SK-N-SH (cell line): Measurements from ENCODE around the gene PAM16. TPM values are rescaled to one million over a fixed set of nuclear protein-coding genes. Genes with fewer than 3 reads are reported as not detected.

ENCODE experiments used
- CTCF ChIA-PET: fragments of 300-600, 350-600 bp; formaldehyde crosslinking; extraction: SDS; loops from one replicate; lab custom pipeline; 2021; lab: Yijun Ruan, JAX
- POLR2A ChIA-PET: fragments of 350-600 bp; sonication (Branson Sonifier 250); formaldehyde crosslinking; extraction: SDS; loops from one replicate; lab custom pipeline; 2020; ENCODE audit warnings: antibody characterized with exemption, inconsistent platforms; lab: Yijun Ruan, JAX
- DNase-seq: peaks from one replicate; pipeline ENCODE4 v3.0.0; 2012
- H2AFZ ChIP-seq: fragments of 200-600 bp; sonication (generic); 2 replicates; pipeline ENCODE4 v1.8.1; 2016; ENCODE audit warnings: antibody characterized with exemption, mild to moderate bottlenecking, low read depth
- H3F3A ChIP-seq: fragments of 200-600 bp; sonication (generic); replicated peaks from 2 replicates; pipeline ENCODE3; 2016; ENCODE audit warnings: antibody characterized with exemption, mild to moderate bottlenecking; ENCODE audit not compliant: insufficient read depth
- H3K27ac ChIP-seq, 2 experiments: fragments of 200-500 bp in 1 of 2; fragments of 200-600 bp in 1 of 2; sonication (Bioruptor generic) in 1 of 2; sonication (generic), shearing (Covaris generic) in 1 of 2; 2 replicates each; pipeline versions ENCODE4 v1.5.1 to v1.6.1; 2014 to 2016; ENCODE audit warnings: low read depth in 2 of 2, inconsistent platforms in 1 of 2, low read length in 1 of 2, mild to moderate bottlenecking in 1 of 2, mixed read lengths in 1 of 2
- H3K27me3 ChIP-seq: fragments of 200-600 bp; sonication (generic), shearing (Covaris generic); 2 replicates; pipeline ENCODE4 v1.6.1; 2016; ENCODE audit warnings: mixed run types; ENCODE audit not compliant: insufficient read depth
- H3K36me3 ChIP-seq, 2 experiments: fragments of 200-500 bp in 1 of 2; fragments of 200-600 bp in 1 of 2; sonication (Bioruptor generic) in 1 of 2; sonication (generic) in 1 of 2; replicated peaks in 1 of 2; 2 replicates each; pipeline versions ENCODE3 to v1.5.1; 2014 to 2016; ENCODE audit warnings: low read length in 1 of 2, mild to moderate bottlenecking in 1 of 2; ENCODE audit not compliant: insufficient read depth in 2 of 2, control insufficient read depth in 1 of 2
- H3K4me1 ChIP-seq, 2 experiments: fragments of 200-500 bp in 1 of 2; fragments of 200-600 bp in 1 of 2; sonication (Bioruptor generic) in 1 of 2; sonication (generic), shearing (Covaris generic) in 1 of 2; 2 replicates each; pipeline versions ENCODE4 v1.5.1 to v1.6.1; 2014 to 2016; ENCODE audit warnings: low read depth in 1 of 2, low read length in 1 of 2, mixed run types in 1 of 2; ENCODE audit not compliant: insufficient read depth in 2 of 2, control insufficient read depth in 1 of 2
- H3K4me2 ChIP-seq: fragments of 200-600 bp; sonication (generic), shearing (Covaris generic); 2 replicates; pipeline ENCODE4 v1.6.1; 2017; ENCODE audit warnings: mixed run types
- H3K4me3 ChIP-seq, 2 experiments: fragments of 200-500 bp in 1 of 2; fragments of 200-600 bp in 1 of 2; sonication (Bioruptor generic) in 1 of 2; sonication (generic), shearing (Covaris generic) in 1 of 2; 2 replicates each; pipeline versions ENCODE4 v1.5.1 to v1.8.1; 2014 to 2016; ENCODE audit warnings: low read depth in 2 of 2, inconsistent platforms in 1 of 2, low read length in 1 of 2, mild to moderate bottlenecking in 1 of 2, mixed read lengths in 1 of 2, moderate library complexity in 1 of 2
- H3K79me2 ChIP-seq: fragments of 200-600 bp; sonication (generic); 2 replicates; pipeline ENCODE4 v1.8.1; 2017; ENCODE audit warnings: mild to moderate bottlenecking; ENCODE audit not compliant: insufficient read depth
- H3K9ac ChIP-seq: fragments of 200-600 bp; sonication (generic); 2 replicates; pipeline ENCODE4 v1.6.1; 2017; ENCODE audit warnings: mixed run types
- H3K9me2 ChIP-seq: fragments of 200-600 bp; sonication (generic); 2 replicates; pipeline ENCODE4 v1.6.1; 2017; ENCODE audit warnings: mixed run types
- H3K9me3 ChIP-seq: fragments of 200-600 bp; sonication (generic); 2 replicates; pipeline ENCODE4 v1.6.1; 2017; ENCODE audit warnings: mixed run types, mild to moderate bottlenecking, moderate library complexity
- H4K20me1 ChIP-seq: fragments of 200-600 bp; sonication (generic); 2 replicates; pipeline ENCODE4 v1.6.1; 2017; ENCODE audit warnings: mild to moderate bottlenecking, mixed run types; ENCODE audit not compliant: insufficient read depth
- CTCF ChIP-seq: fragments of 200-600 bp; sonication (generic); IDR thresholded peaks from 2 replicates; pipeline ENCODE4 v1.6.1; 2017; ENCODE audit warnings: antibody characterized with exemption, mild to moderate bottlenecking, moderate library complexity
- ELF1 ChIP-seq: IDR thresholded peaks from 2 replicates; pipeline ENCODE4 v1.4.0; 2012
- EP300 ChIP-seq, 2 experiments: IDR thresholded peaks; 2 replicates each; pipeline versions ENCODE4 v1.4.0 to v1.6.1; 2012; ENCODE audit warnings: borderline replicate concordance in 1 of 2, low read depth in 1 of 2, low read length in 1 of 2
- EZH2phosphoT487 ChIP-seq: fragments of 200-600 bp; sonication (generic); IDR thresholded peaks from 2 replicates; pipeline ENCODE4 v1.6.1; 2017; ENCODE audit warnings: low read depth, mixed run types, mild to moderate bottlenecking, antibody characterized with exemption, moderate library complexity, borderline replicate concordance
- FOSL2 ChIP-seq: IDR thresholded peaks from 2 replicates; pipeline ENCODE4 v1.4.0; 2012; ENCODE audit warnings: low read depth, mild to moderate bottlenecking, moderate library complexity, borderline replicate concordance
- FOXM1 ChIP-seq: IDR thresholded peaks from 2 replicates; pipeline ENCODE4 v1.4.0; 2012; ENCODE audit warnings: low read depth, mild to moderate bottlenecking
- MXI1 ChIP-seq: IDR thresholded peaks from 2 replicates; pipeline ENCODE4 v1.6.1; 2012; ENCODE audit warnings: mild to moderate bottlenecking, low read depth, low read length, improper control_type of control experiment
- NFIC ChIP-seq: IDR thresholded peaks from 2 replicates; pipeline ENCODE4 v1.4.0; 2012; ENCODE audit warnings: borderline replicate concordance
- POLR2AphosphoS5 ChIP-seq: IDR thresholded peaks from 2 replicates; pipeline ENCODE4 v1.6.1; 2012; ENCODE audit warnings: low read depth, low read length
- RFX5 ChIP-seq: IDR thresholded peaks from 2 replicates; pipeline ENCODE4 v1.6.1; 2012; ENCODE audit warnings: mild to moderate bottlenecking, improper control_type of control experiment, low read length
- RXRA ChIP-seq: IDR thresholded peaks from 2 replicates; pipeline ENCODE4 v1.4.0; 2012; ENCODE audit warnings: low read depth, mild to moderate bottlenecking, borderline replicate concordance
- TAF1 ChIP-seq: IDR thresholded peaks from 2 replicates; pipeline ENCODE4 v1.6.1; 2012; ENCODE audit warnings: low read depth, mild to moderate bottlenecking, low read length, moderate library complexity, borderline replicate concordance
- TCF12 ChIP-seq: IDR thresholded peaks from 2 replicates; pipeline ENCODE4 v1.4.0; 2012
- USF2 ChIP-seq: fragments of 150-350 bp; IDR thresholded peaks from 2 replicates; pipeline ENCODE4 v1.6.1; 2017; ENCODE audit warnings: antibody characterized with exemption, low read length, low read depth, borderline replicate concordance
- WGBS: methylation state at CpG from one replicate; pipeline ENCODE4 v1.1.6; 2017; ENCODE audit warnings: low lambda C conversion rate; 5-methylcytosine and 5-hydroxymethylcytosine counted together
- polyA plus RNA-seq, 3 experiments: library from polyadenylated mRNA; depleted of rRNA; stranded (reverse); fragments of >200 nt; gene quantifications; 2 replicates each; pipeline ENCODE4 v1.2.3, GENCODE V29; 2012

Gene PAM16
- polyA plus RNA-seq, 1 of the 3 experiments (the other 2 are of a cell fraction): 96.4 TPM

GRCh38 chr16:4328782-4329775 is 22.0 kb downstream of the PAM16 start:
- Histone ChIP-seq H3F3A (peaks cover 12% of the 10 kb centered on the region), H3K9me3 (no peaks in the 10 kb centered on the region), H3K4me2 (peak overlapping the region; percentile 66), H3K27ac (peak overlapping the region; percentile 22 to 82), H4K20me1 (peaks cover 54% of the 10 kb centered on the region), H3K36me3 (peaks cover 3 to 12% of the 10 kb centered on the region in 2 experiments), H3K79me2 (peaks cover 80% of the 10 kb centered on the region), H3K4me3 (no peak overlapping the region), H3K9me2 (no peaks in the 10 kb centered on the region), H2AFZ (no peak overlapping the region), H3K4me1 (peaks cover 15 to 26% of the 10 kb centered on the region in 2 experiments; a peak in 3 of 4 replicates), H3K9ac (no peak overlapping the region), H3K27me3 (no peaks in the 10 kb centered on the region)
- no peak for TF ChIP-seq RFX5
- TF ChIP-seq TCF12: no peak
- TF ChIP-seq ELF1: no peak
- no peak for TF ChIP-seq RXRA
- TF ChIP-seq TAF1: no peak
- no peak for TF ChIP-seq MXI1
- no peak for TF ChIP-seq NFIC
- TF ChIP-seq POLR2AphosphoS5: no peak
- TF ChIP-seq EP300 (IDR thresholded peaks at IDR 0.05; ENCODE audit: borderline replicate concordance in 1 of 2, low read depth in 1 of 2, low read length in 1 of 2): no peak
- no peak for TF ChIP-seq EZH2phosphoT487
- no peak for TF ChIP-seq USF2
- no peak for TF ChIP-seq FOSL2
- no peak for TF ChIP-seq FOXM1
- TF ChIP-seq CTCF: no peak
- CTCF ChIA-PET: interaction anchor here (0.8 to 14.9 kb wide), 25 partner anchors 11 to 392 kb away, joined by 3 to 281 read pairs (median 9); partner anchors contain the start of gene TFAP4
- DNase-seq: peak; percentile 47
- WGBS: 83% methylated on average over 15 of the region's 17 CpGs
- POLR2A ChIA-PET: interaction anchor here (0.6 to 1.3 kb wide), 7 partner anchors 11 to 76 kb away, joined by 3 to 8 read pairs (median 4); no protein-coding TSS in a partner anchor
